Measurements from ENCODE around the gene CFAP119.

Gene CFAP119

GRCh38 chr16:30746638-30747175 lies 15.2 kb downstream of the CFAP119 start:
- WGBS, 2 donors (ENCODE audit: extremely low coverage in 2 of 2, insufficient read length in 2 of 2, insufficient replicate concordance in 1 of 2): no CpG with 5 or more reads among the region's 9 CpGs
- Histone ChIP-seq H4K91ac (ENCODE audit: low read depth, low read length, poor library complexity) (no peak overlapping the region), H3K4me1 (ENCODE audit: control insufficient read depth in 2 of 2, insufficient read depth in 1 of 2, low read depth in 1 of 2, low read length in 2 of 2) (peaks cover 0 to 2% of the 10 kb centered on the region in 2 donors), H2BK5ac (ENCODE audit: low read length) (no peak overlapping the region), H2AFZ (ENCODE audit: low read length) (no peak overlapping the region), H3K9ac (ENCODE audit: low read depth, low read length, poor library complexity) (no peak overlapping the region), H2BK120ac (ENCODE audit: low read depth, low read length) (no peak overlapping the region), H4K8ac (ENCODE audit: low read depth, low read length) (no peak overlapping the region), H3K23ac (ENCODE audit: low read depth, low read length, poor library complexity) (no peak overlapping the region), H3K4me2 (ENCODE audit: insufficient read depth, low read length, poor library complexity, severe bottlenecking) (no peak overlapping the region), H3K9me3 (replicated peaks in 1 of 2; ENCODE audit: control insufficient read depth in 2 of 2, insufficient read depth in 1 of 2, low read depth in 1 of 2, low read length in 2 of 2) (no peaks in the 10 kb centered on the region), H3K18ac (ENCODE audit: low read length) (no peak overlapping the region), H2BK15ac (ENCODE audit: low read length) (no peak overlapping the region), H2BK12ac (ENCODE audit: low read length) (no peak overlapping the region), H3K36me3 (replicated peaks in 1 of 2; ENCODE audit: control insufficient read depth in 2 of 2, insufficient read depth in 2 of 2, low read length in 2 of 2) (peaks cover 15 to 56% of the 10 kb centered on the region in 2 donors), H3K79me1 (ENCODE audit: low read depth, low read length) (peaks cover 3% of the 10 kb centered on the region), H2AK5ac (ENCODE audit: low read depth, low read length) (no peak overlapping the region), H3K27ac (replicated peaks; ENCODE audit: low read length) (no peak overlapping the region), H3K14ac (ENCODE audit: low read length) (no peak overlapping the region), H3K4ac (ENCODE audit: low read length) (no peak overlapping the region), H3K4me3 (ENCODE audit: low read length in 2 of 2) (no peak overlapping the region), H3K27me3 (ENCODE audit: control insufficient read depth in 3 of 3, insufficient read depth in 3 of 3, low read depth in 1 of 3, low read length in 3 of 3) (no peaks in the 10 kb centered on the region)
- DNase-seq (ENCODE audit: low spot score): no peak

GRCh38 chr16:30745082-30745481 lies 16.8 kb downstream of the CFAP119 start:
- no peak overlapping the region for H3K14ac ChIP-seq (ENCODE audit: low read length)
- no peak overlapping the region for H2BK120ac ChIP-seq (ENCODE audit: low read depth, low read length)
- H2BK15ac ChIP-seq (ENCODE audit: low read length): no peak overlapping the region
- no peak overlapping the region for H3K4me3 ChIP-seq (ENCODE audit: low read length in 2 of 2)
- no peak overlapping the region for H3K23ac ChIP-seq (ENCODE audit: low read depth, low read length, poor library complexity)
- no peak for DNase-seq (ENCODE audit: low spot score)
- no peak overlapping the region for H3K9ac ChIP-seq (ENCODE audit: low read depth, low read length, poor library complexity)
- no peak overlapping the region for H4K8ac ChIP-seq (ENCODE audit: low read depth, low read length)
- H3K4ac ChIP-seq (ENCODE audit: low read length): no peak overlapping the region
- H2AFZ ChIP-seq (ENCODE audit: low read length): no peak overlapping the region
- no peak overlapping the region for H2BK5ac ChIP-seq (ENCODE audit: low read length)
- no peak overlapping the region for H2BK12ac ChIP-seq (ENCODE audit: low read length)
- no peak overlapping the region for H4K91ac ChIP-seq (ENCODE audit: low read depth, low read length, poor library complexity)
- no peaks in the 10 kb centered on the region for H3K27me3 ChIP-seq (ENCODE audit: control insufficient read depth in 3 of 3, insufficient read depth in 3 of 3, low read depth in 1 of 3, low read length in 3 of 3)
- no peaks in the 10 kb centered on the region for H3K9me3 ChIP-seq (replicated peaks in 1 of 2; ENCODE audit: control insufficient read depth in 2 of 2, insufficient read depth in 1 of 2, low read depth in 1 of 2, low read length in 2 of 2)
- H2AK5ac ChIP-seq (ENCODE audit: low read depth, low read length): no peak overlapping the region
- no CpG with 5 or more reads among the region's 2 CpGs for WGBS, 2 donors (ENCODE audit: extremely low coverage in 2 of 2, insufficient read length in 2 of 2, insufficient replicate concordance in 1 of 2)
- no peaks in the 10 kb centered on the region for H3K79me1 ChIP-seq (ENCODE audit: low read depth, low read length)
- no peak overlapping the region for H3K27ac ChIP-seq (replicated peaks; ENCODE audit: low read length)
- peaks cover 12 to 58% of the 10 kb centered on the region in 2 donors for H3K36me3 ChIP-seq (replicated peaks in 1 of 2; ENCODE audit: control insufficient read depth in 2 of 2, insufficient read depth in 2 of 2, low read length in 2 of 2)
- peaks cover 0 to 2% of the 10 kb centered on the region in 2 donors for H3K4me1 ChIP-seq (ENCODE audit: control insufficient read depth in 2 of 2, insufficient read depth in 1 of 2, low read depth in 1 of 2, low read length in 2 of 2)
- H3K4me2 ChIP-seq (ENCODE audit: insufficient read depth, low read length, poor library complexity, severe bottlenecking): no peak overlapping the region
- no peak overlapping the region for H3K18ac ChIP-seq (ENCODE audit: low read length)

GRCh38 chr16:30744183-30744582 lies 17.7 kb downstream of the CFAP119 start:
- H4K91ac ChIP-seq (ENCODE audit: low read depth, low read length, poor library complexity): no peak overlapping the region
- no peak overlapping the region for H3K18ac ChIP-seq (ENCODE audit: low read length)
- H3K4me2 ChIP-seq (ENCODE audit: insufficient read depth, low read length, poor library complexity, severe bottlenecking): no peak overlapping the region
- no peaks in the 10 kb centered on the region for H3K4me1 ChIP-seq (ENCODE audit: control insufficient read depth in 2 of 2, insufficient read depth in 1 of 2, low read depth in 1 of 2, low read length in 2 of 2)
- H3K9ac ChIP-seq (ENCODE audit: low read depth, low read length, poor library complexity): no peak overlapping the region
- H2AFZ ChIP-seq (ENCODE audit: low read length): no peak overlapping the region
- H3K4ac ChIP-seq (ENCODE audit: low read length): no peak overlapping the region
- peaks cover 4% of the 10 kb centered on the region for H3K79me1 ChIP-seq (ENCODE audit: low read depth, low read length)
- H2BK12ac ChIP-seq (ENCODE audit: low read length): no peak overlapping the region
- H4K8ac ChIP-seq (ENCODE audit: low read depth, low read length): no peak overlapping the region
- H2AK5ac ChIP-seq (ENCODE audit: low read depth, low read length): no peak overlapping the region
- no peaks in the 10 kb centered on the region for H3K9me3 ChIP-seq (replicated peaks in 1 of 2; ENCODE audit: control insufficient read depth in 2 of 2, insufficient read depth in 1 of 2, low read depth in 1 of 2, low read length in 2 of 2)
- H3K4me3 ChIP-seq (ENCODE audit: low read length in 2 of 2): no peak overlapping the region
- H2BK120ac ChIP-seq (ENCODE audit: low read depth, low read length): no peak overlapping the region
- no peak for DNase-seq (ENCODE audit: low spot score)
- H3K27me3 ChIP-seq (ENCODE audit: control insufficient read depth in 3 of 3, insufficient read depth in 3 of 3, low read depth in 1 of 3, low read length in 3 of 3): no peaks in the 10 kb centered on the region
- WGBS, 2 donors (ENCODE audit: extremely low coverage in 2 of 2, insufficient read length in 2 of 2, insufficient replicate concordance in 1 of 2): no CpG with 5 or more reads among the region's 2 CpGs
- H3K14ac ChIP-seq (ENCODE audit: low read length): no peak overlapping the region
- H2BK5ac ChIP-seq (ENCODE audit: low read length): no peak overlapping the region
- no peak overlapping the region for H3K23ac ChIP-seq (ENCODE audit: low read depth, low read length, poor library complexity)
- peaks cover 15 to 60% of the 10 kb centered on the region in 2 donors for H3K36me3 ChIP-seq (replicated peaks in 1 of 2; ENCODE audit: control insufficient read depth in 2 of 2, insufficient read depth in 2 of 2, low read length in 2 of 2)
- H2BK15ac ChIP-seq (ENCODE audit: low read length): no peak overlapping the region
- H3K27ac ChIP-seq (replicated peaks; ENCODE audit: low read length): no peak overlapping the region

GRCh38 chr16:30743716-30744115 lies 18.1 kb downstream of the CFAP119 start:
- peaks cover 6% of the 10 kb centered on the region for H3K79me1 ChIP-seq (ENCODE audit: low read depth, low read length)
- no peak overlapping the region for H2BK12ac ChIP-seq (ENCODE audit: low read length)
- no peak overlapping the region for H3K4ac ChIP-seq (ENCODE audit: low read length)
- no peaks in the 10 kb centered on the region for H3K9me3 ChIP-seq (replicated peaks in 1 of 2; ENCODE audit: control insufficient read depth in 2 of 2, insufficient read depth in 1 of 2, low read depth in 1 of 2, low read length in 2 of 2)
- peak overlapping the region; percentile 30 for H3K9ac ChIP-seq (ENCODE audit: low read depth, low read length, poor library complexity)
- no peak overlapping the region for H2BK15ac ChIP-seq (ENCODE audit: low read length)
- no peak overlapping the region for H3K14ac ChIP-seq (ENCODE audit: low read length)
- H3K4me1 ChIP-seq (ENCODE audit: control insufficient read depth in 2 of 2, insufficient read depth in 1 of 2, low read depth in 1 of 2, low read length in 2 of 2): no peaks in the 10 kb centered on the region
- no peak overlapping the region for H3K18ac ChIP-seq (ENCODE audit: low read length)
- no peak overlapping the region for H3K23ac ChIP-seq (ENCODE audit: low read depth, low read length, poor library complexity)
- H2BK120ac ChIP-seq (ENCODE audit: low read depth, low read length): no peak overlapping the region
- H4K91ac ChIP-seq (ENCODE audit: low read depth, low read length, poor library complexity): no peak overlapping the region
- H3K4me3 ChIP-seq (ENCODE audit: low read length in 2 of 2): no peak overlapping the region
- no peak overlapping the region for H2AFZ ChIP-seq (ENCODE audit: low read length)
- no peak overlapping the region for H3K27ac ChIP-seq (replicated peaks; ENCODE audit: low read length)
- no peak overlapping the region for H2AK5ac ChIP-seq (ENCODE audit: low read depth, low read length)
- H3K4me2 ChIP-seq (ENCODE audit: insufficient read depth, low read length, poor library complexity, severe bottlenecking): no peak overlapping the region
- no peak overlapping the region for H4K8ac ChIP-seq (ENCODE audit: low read depth, low read length)
- no peak overlapping the region for H2BK5ac ChIP-seq (ENCODE audit: low read length)
- WGBS, 2 donors (ENCODE audit: extremely low coverage in 2 of 2, insufficient read length in 2 of 2, insufficient replicate concordance in 1 of 2): no CpG with 5 or more reads among the region's 11 CpGs
- H3K27me3 ChIP-seq (ENCODE audit: control insufficient read depth in 3 of 3, insufficient read depth in 3 of 3, low read depth in 1 of 3, low read length in 3 of 3): no peaks in the 10 kb centered on the region
- peaks cover 17 to 65% of the 10 kb centered on the region in 2 donors for H3K36me3 ChIP-seq (replicated peaks in 1 of 2; ENCODE audit: control insufficient read depth in 2 of 2, insufficient read depth in 2 of 2, low read length in 2 of 2)
- DNase-seq (ENCODE audit: low spot score): no peak

Measured in neuronal stem cell (in vitro differentiated cells).